DOHH2 (cell line): ENCODE results near the gene CPAMD8.

Experiments used
- H3F3A ChIP-seq: fragments of 200-600 bp; sonication (generic), shearing (Covaris generic); 2 replicates; pipeline ENCODE4 v1.6.0; 2016; ENCODE audit warnings: antibody characterized with exemption, mild to moderate bottlenecking; ENCODE audit not compliant: control insufficient read depth, insufficient read depth
- H3K27ac ChIP-seq: fragments of 200-600 bp; sonication (generic); 2 replicates; pipeline ENCODE4 v1.5.1; 2014; ENCODE audit warnings: low read depth, mild to moderate bottlenecking, low read length, moderate library complexity
- H3K27me3 ChIP-seq: fragments of 200-600 bp; sonication (generic); 2 replicates; pipeline ENCODE4 v1.6.1; 2014; ENCODE audit warnings: mild to moderate bottlenecking, low read length, mixed read lengths; ENCODE audit not compliant: control insufficient read depth
- H3K36me3 ChIP-seq: fragments of 200-600 bp; sonication (generic); 2 replicates; pipeline ENCODE4 v1.6.1; 2014; ENCODE audit warnings: mild to moderate bottlenecking, low read length, moderate library complexity, mixed read lengths; ENCODE audit not compliant: control insufficient read depth
- H3K4me1 ChIP-seq: fragments of 200-600 bp; sonication (generic); 2 replicates; pipeline ENCODE4 v1.6.1; 2014; ENCODE audit warnings: mild to moderate bottlenecking, low read length, mixed read lengths; ENCODE audit not compliant: control insufficient read depth
- H3K4me2 ChIP-seq: fragments of 200-600 bp; sonication (generic); 2 replicates; pipeline ENCODE4 v1.6.0; 2014; ENCODE audit warnings: mild to moderate bottlenecking, low read length, moderate library complexity
- H3K4me3 ChIP-seq: fragments of 200-600 bp; sonication (generic); 2 replicates; pipeline ENCODE4 v1.5.1; 2014; ENCODE audit warnings: mild to moderate bottlenecking, low read length, mixed read lengths
- H3K79me2 ChIP-seq: fragments of 200-600 bp; sonication (generic); 2 replicates; pipeline ENCODE4 v1.6.1; 2014; ENCODE audit warnings: mild to moderate bottlenecking, low read length, mixed read lengths; ENCODE audit not compliant: control insufficient read depth
- H3K9me2 ChIP-seq: fragments of 200-600 bp; sonication (generic); replicated peaks from 2 replicates; pipeline ENCODE4 v1.6.1; 2014; ENCODE audit warnings: mild to moderate bottlenecking, low read length, mixed read lengths; ENCODE audit not compliant: control insufficient read depth
- H3K9me3 ChIP-seq: fragments of 200-600 bp; sonication (generic); 2 replicates; pipeline ENCODE4 v1.6.1; 2014; ENCODE audit warnings: antibody characterized with exemption, low read length, mixed read lengths; ENCODE audit not compliant: control insufficient read depth, insufficient read depth
- H4K20me1 ChIP-seq: fragments of 200-600 bp; sonication (generic); 2 replicates; pipeline ENCODE4 v1.6.0; 2014; ENCODE audit warnings: low read depth, mild to moderate bottlenecking, antibody characterized with exemption, low read length, moderate library complexity; ENCODE audit not compliant: control insufficient read depth, insufficient read depth
- EZH2phosphoT487 ChIP-seq: fragments of 200-600 bp; sonication (generic); IDR thresholded peaks from 2 replicates; pipeline ENCODE4 v1.6.1; 2017; ENCODE audit warnings: borderline replicate concordance, mild to moderate bottlenecking, antibody characterized with exemption, low read length, moderate library complexity, mixed read lengths
- TF ChIP-seq, protein P1 (sequence below): fragments of 200-600 bp; sonication (generic); IDR thresholded peaks from one replicate; pipeline ENCODE4 v1.5.1; 2014; ENCODE audit warnings: antibody characterized with exemption, mild to moderate bottlenecking, low read depth, low read length; ENCODE audit not compliant: poor library complexity, severe bottlenecking

CPAMD8 gene

DNA sequence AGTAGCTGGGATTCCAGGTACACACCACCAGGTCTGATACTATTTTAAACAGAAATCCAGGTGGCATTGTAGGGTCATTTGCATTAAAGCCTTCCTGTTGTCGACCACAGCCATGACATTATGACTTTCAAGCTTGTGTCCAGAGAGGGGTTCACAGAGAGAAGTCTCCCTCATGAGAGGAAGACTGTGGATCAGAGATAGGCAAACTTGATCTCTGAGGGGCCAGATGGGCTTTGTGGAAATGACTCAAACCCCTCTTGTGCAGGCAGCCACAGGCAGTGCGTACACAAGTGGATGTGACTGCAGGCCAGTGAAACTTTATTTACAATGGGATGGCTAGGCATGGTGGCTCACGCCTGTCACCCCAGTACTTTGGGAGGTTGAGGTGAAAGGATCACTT is 165.6 kb downstream of the CPAMD8 start:
- H3K79me2 ChIP-seq = no peaks in the 10 kb centered on the region
- H3K36me3 ChIP-seq = peaks cover 36% of the 10 kb centered on the region
- no peaks in the 10 kb centered on the region for H3K9me2 ChIP-seq
- H3K27me3 ChIP-seq = no peaks in the 10 kb centered on the region
- H3K9me3 ChIP-seq = no peaks in the 10 kb centered on the region
- no peaks in the 10 kb centered on the region for H3F3A ChIP-seq
- H3K27ac ChIP-seq = no peak overlapping the region
- TF ChIP-seq, protein P1, sequence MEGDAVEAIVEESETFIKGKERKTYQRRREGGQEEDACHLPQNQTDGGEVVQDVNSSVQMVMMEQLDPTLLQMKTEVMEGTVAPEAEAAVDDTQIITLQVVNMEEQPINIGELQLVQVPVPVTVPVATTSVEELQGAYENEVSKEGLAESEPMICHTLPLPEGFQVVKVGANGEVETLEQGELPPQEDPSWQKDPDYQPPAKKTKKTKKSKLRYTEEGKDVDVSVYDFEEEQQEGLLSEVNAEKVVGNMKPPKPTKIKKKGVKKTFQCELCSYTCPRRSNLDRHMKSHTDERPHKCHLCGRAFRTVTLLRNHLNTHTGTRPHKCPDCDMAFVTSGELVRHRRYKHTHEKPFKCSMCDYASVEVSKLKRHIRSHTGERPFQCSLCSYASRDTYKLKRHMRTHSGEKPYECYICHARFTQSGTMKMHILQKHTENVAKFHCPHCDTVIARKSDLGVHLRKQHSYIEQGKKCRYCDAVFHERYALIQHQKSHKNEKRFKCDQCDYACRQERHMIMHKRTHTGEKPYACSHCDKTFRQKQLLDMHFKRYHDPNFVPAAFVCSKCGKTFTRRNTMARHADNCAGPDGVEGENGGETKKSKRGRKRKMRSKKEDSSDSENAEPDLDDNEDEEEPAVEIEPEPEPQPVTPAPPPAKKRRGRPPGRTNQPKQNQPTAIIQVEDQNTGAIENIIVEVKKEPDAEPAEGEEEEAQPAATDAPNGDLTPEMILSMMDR = no peak
- TF ChIP-seq EZH2phosphoT487 = no peak
- H3K4me1 ChIP-seq = 0 out of 2 replicates have a peak, but pooled peaks cover 2% of the 10 kb centered on the region
- no peak overlapping the region for H3K4me3 ChIP-seq
- no peaks in the 10 kb centered on the region for H4K20me1 ChIP-seq
- no peak overlapping the region for H3K4me2 ChIP-seq

DNA sequence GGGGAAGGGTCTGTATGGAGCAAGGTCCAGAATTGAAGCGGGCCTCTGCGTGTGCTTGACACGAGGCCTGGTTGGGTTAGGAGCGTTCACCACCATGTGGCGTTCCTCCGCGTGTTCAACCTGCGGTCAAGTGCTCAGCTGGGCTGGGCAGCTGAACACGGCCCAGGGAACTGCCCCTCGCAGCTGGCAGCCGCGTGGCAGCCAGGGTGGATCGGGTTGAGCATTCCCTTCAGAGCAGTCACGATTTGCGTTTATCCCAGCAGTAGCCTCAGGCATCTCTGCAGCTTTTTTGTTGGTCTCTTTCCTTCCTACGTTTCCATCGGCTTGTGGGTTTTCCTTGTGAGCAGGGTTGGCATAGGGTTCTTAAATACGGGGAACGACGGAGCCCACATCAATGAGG is 166.5 kb downstream of the CPAMD8 start:
- Histone ChIP-seq H3K79me2 (no peaks in the 10 kb centered on the region), H3K36me3 (peaks cover 28% of the 10 kb centered on the region), H3K4me1 (0 out of 2 replicates have a peak, but pooled peaks cover 2% of the 10 kb centered on the region), H3K4me2 (no peak overlapping the region), H3K27ac (no peak overlapping the region), H3K9me3 (no peaks in the 10 kb centered on the region), H3K9me2 (no peaks in the 10 kb centered on the region), H4K20me1 (no peaks in the 10 kb centered on the region), H3K4me3 (no peak overlapping the region), H3F3A (no peaks in the 10 kb centered on the region), H3K27me3 (no peaks in the 10 kb centered on the region)
- no peak for TF ChIP-seq EZH2phosphoT487
- TF ChIP-seq, protein P1 = no peak

DNA sequence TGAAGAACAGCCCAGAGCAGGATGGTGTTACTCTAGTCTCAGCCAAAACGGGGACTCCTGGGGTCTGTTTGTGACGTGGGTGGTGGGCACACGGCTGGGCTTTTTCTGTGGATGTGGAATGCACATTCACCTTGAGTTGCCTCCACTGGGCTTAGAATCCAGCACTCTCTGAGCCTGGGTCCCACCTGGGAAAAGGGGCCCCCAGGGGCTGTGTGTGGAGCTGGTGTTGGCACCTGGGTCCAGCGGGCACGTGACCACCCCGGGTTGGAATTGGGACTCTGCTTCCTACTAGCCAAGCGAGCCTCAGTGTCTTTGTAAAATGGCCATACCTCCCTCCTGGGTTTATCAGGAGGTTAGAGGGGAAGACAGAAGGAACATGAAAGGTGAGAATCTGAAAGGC is 167.0 kb downstream of the CPAMD8 start:
- Histone ChIP-seq H3K4me2 (no peak overlapping the region), H3K4me1 (0 out of 2 replicates have a peak, but pooled peaks cover 2% of the 10 kb centered on the region), H3K9me2 (no peaks in the 10 kb centered on the region), H3K4me3 (no peak overlapping the region), H4K20me1 (no peaks in the 10 kb centered on the region), H3K9me3 (no peaks in the 10 kb centered on the region), H3K79me2 (no peaks in the 10 kb centered on the region), H3K36me3 (peaks cover 32% of the 10 kb centered on the region), H3F3A (no peaks in the 10 kb centered on the region), H3K27me3 (no peaks in the 10 kb centered on the region), H3K27ac (no peak overlapping the region)
- TF ChIP-seq, protein P1 = no peak
- no peak for TF ChIP-seq EZH2phosphoT487

DNA sequence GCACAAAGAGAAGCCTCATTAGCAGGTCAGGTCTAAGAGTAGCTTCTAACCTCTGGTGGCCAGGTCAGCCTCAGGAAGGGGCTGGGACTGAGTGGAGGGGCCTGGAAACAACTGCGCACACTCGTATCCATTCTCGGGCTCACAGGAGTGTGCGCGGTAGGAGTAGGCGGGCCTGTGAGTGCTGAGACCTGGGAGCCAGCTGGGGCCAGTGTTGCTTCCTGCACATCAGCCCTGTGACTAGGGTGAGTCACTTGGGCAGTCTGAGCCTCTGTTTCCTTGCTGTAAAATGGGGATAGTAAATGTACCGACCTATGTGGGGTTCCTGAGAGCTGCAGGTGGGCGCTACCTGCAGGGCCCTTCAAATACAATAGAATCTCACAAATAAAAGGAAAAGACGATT is 170.5 kb downstream of the CPAMD8 start:
- Histone ChIP-seq H3K27me3 (no peaks in the 10 kb centered on the region), H3K79me2 (no peaks in the 10 kb centered on the region), H3F3A (no peaks in the 10 kb centered on the region), H3K4me1 (0 out of 2 replicates have a peak, but pooled peaks cover 2% of the 10 kb centered on the region), H4K20me1 (no peaks in the 10 kb centered on the region), H3K9me3 (no peaks in the 10 kb centered on the region), H3K4me2 (no peak overlapping the region), H3K27ac (no peak overlapping the region), H3K9me2 (no peaks in the 10 kb centered on the region), H3K4me3 (no peak overlapping the region), H3K36me3 (peaks cover 43% of the 10 kb centered on the region)
- TF ChIP-seq, protein P1 = no peak
- TF ChIP-seq EZH2phosphoT487 = no peak
